Measurements from ENCODE around the gene GSTA1. TPM values are rescaled to one million over a fixed set of nuclear protein-coding genes. Genes with fewer than 3 reads are reported as not detected.

GSTA1 gene
- total RNA-seq, 1 experiment from 2014 or later, result 0.28 TPM

DNA sequence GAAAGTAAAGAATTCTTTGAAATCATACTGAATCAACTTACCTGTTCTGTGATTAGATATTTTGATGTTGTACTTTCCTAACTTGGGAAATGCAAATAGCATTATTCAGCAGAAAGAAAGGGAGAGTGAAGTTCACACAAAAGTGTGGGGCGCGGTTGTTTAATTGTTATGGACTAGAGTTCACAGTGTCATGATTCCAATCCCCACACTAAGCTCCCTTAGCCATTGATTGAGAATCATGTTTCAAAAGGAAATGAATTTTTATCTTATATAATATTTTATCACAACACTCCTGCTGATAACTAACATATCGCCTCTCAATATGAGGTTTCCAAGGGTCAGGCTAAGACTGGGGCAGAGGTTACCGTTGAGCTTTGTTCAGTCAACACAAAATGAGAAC, 40.0 kb upstream of the GSTA1 start:
- Histone ChIP-seq H3K4me3 (ENCODE audit: low read depth in 2 of 2, low read length in 2 of 2) (no peak overlapping the region), H3K27ac (ENCODE audit: low read length) (no peak overlapping the region), H3K36me3 (ENCODE audit: control insufficient read depth, insufficient read depth, low read length) (no peaks in the 10 kb centered on the region), H3K27me3 (ENCODE audit: control insufficient read depth, insufficient read depth, low read length) (no peaks in the 10 kb centered on the region; the same call in 1 of the 2 replicates), H3K4me1 (ENCODE audit: control insufficient read depth, insufficient read depth, low read length) (no peaks in the 10 kb centered on the region), H3K9me3 (ENCODE audit: control insufficient read depth, insufficient read depth, low read depth, low read length) (no peaks in the 10 kb centered on the region)
- TF ChIP-seq POLR2AphosphoS5 (IDR thresholded peaks at IDR 0.05; ENCODE audit: low read depth, low read length) (no peak), TCF7L2 (IDR thresholded peaks at IDR 0.05; ENCODE audit: low read depth, low read length) (no peak), SIN3A (IDR thresholded peaks at IDR 0.05; ENCODE audit: borderline replicate concordance, insufficient read depth, low read depth, low read length) (no peak)
- TF ChIP-seq, protein P1, sequence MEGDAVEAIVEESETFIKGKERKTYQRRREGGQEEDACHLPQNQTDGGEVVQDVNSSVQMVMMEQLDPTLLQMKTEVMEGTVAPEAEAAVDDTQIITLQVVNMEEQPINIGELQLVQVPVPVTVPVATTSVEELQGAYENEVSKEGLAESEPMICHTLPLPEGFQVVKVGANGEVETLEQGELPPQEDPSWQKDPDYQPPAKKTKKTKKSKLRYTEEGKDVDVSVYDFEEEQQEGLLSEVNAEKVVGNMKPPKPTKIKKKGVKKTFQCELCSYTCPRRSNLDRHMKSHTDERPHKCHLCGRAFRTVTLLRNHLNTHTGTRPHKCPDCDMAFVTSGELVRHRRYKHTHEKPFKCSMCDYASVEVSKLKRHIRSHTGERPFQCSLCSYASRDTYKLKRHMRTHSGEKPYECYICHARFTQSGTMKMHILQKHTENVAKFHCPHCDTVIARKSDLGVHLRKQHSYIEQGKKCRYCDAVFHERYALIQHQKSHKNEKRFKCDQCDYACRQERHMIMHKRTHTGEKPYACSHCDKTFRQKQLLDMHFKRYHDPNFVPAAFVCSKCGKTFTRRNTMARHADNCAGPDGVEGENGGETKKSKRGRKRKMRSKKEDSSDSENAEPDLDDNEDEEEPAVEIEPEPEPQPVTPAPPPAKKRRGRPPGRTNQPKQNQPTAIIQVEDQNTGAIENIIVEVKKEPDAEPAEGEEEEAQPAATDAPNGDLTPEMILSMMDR (IDR thresholded peaks at IDR 0.05), result no peak
- TF ChIP-seq, protein P2, sequence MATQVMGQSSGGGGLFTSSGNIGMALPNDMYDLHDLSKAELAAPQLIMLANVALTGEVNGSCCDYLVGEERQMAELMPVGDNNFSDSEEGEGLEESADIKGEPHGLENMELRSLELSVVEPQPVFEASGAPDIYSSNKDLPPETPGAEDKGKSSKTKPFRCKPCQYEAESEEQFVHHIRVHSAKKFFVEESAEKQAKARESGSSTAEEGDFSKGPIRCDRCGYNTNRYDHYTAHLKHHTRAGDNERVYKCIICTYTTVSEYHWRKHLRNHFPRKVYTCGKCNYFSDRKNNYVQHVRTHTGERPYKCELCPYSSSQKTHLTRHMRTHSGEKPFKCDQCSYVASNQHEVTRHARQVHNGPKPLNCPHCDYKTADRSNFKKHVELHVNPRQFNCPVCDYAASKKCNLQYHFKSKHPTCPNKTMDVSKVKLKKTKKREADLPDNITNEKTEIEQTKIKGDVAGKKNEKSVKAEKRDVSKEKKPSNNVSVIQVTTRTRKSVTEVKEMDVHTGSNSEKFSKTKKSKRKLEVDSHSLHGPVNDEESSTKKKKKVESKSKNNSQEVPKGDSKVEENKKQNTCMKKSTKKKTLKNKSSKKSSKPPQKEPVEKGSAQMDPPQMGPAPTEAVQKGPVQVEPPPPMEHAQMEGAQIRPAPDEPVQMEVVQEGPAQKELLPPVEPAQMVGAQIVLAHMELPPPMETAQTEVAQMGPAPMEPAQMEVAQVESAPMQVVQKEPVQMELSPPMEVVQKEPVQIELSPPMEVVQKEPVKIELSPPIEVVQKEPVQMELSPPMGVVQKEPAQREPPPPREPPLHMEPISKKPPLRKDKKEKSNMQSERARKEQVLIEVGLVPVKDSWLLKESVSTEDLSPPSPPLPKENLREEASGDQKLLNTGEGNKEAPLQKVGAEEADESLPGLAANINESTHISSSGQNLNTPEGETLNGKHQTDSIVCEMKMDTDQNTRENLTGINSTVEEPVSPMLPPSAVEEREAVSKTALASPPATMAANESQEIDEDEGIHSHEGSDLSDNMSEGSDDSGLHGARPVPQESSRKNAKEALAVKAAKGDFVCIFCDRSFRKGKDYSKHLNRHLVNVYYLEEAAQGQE (IDR thresholded peaks at IDR 0.05; ENCODE audit: insufficient read depth in 1 of 2, low read depth in 2 of 2, low read length in 1 of 2), result no peak
- CTCF ChIA-PET, result no interaction called here
- in situ Hi-C loops (cut with HindIII; ENCODE audit: low pct_unique_long_range_greater_than_20kb, low sequenced_read_pairs) (no loop called here), intact Hi-C loops (cut with micrococcal nuclease; ENCODE audit: unreplicated experiment) (no loop called here)
- POLR2A ChIA-PET, result no interaction called here
- DNase-seq (ENCODE audit: low read depth, low spot score) (no peak), ATAC-seq (no peak)
- BruUV-seq (replicated peaks), result no TSS peak

DNA sequence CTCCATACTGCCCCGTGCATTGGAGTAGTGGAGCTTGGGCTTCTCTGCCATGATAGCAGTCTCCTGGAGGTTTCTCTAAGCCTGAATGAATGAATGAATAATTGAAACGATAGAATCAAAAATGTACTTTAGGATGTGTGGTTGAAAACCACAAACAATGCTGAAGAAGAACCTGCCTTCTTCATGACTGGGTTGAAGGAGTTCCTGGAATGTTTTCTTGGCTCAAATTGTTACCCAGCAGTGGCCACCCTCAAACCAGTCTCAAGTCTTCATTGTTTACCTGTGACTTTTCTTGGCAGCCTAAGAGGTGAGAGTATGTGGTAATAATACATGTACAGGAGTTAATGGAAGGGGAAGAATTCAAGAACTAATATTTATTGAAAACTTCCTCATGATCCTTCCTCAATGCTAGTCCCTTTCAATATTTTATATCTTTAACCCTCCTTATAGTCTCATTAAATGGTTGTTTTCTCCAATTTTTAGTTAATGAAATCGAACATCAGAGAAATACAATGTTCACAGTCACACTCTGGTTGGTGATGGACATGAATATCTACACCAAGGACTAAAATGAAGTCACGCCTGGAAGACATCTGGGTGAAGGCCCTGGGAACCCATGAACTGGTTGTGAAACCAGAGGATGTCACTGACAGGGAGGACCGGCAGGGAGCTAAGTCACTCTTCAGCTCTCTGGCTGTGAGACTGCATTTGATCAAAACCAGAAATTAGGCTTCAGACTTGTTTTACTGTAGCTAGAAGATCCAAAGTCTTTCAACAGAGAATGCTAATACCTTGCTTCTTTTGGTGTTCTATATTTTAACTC, 37.4 kb upstream of the GSTA1 start, which contains the start of gene GSTA5:
Gene GSTA5, minus strand, starts transcription at position 51 of the 823 bp plus-strand sequence.
- Histone ChIP-seq H3K36me3 (ENCODE audit: control insufficient read depth, insufficient read depth, low read length) (no peaks in the 10 kb centered on the region), H3K9me3 (ENCODE audit: control insufficient read depth, insufficient read depth, low read depth, low read length) (no peaks in the 10 kb centered on the region), H3K4me3 (ENCODE audit: low read depth in 2 of 2, low read length in 2 of 2) (no peak within 1 kb of the TSS), H3K4me1 (ENCODE audit: control insufficient read depth, insufficient read depth, low read length) (no peaks in the 10 kb centered on the region), H3K27me3 (ENCODE audit: control insufficient read depth, insufficient read depth, low read length) (peaks cover 3% of the 10 kb centered on the region; the same call in 1 of the 2 replicates), H3K27ac (ENCODE audit: low read length) (no peak within 1 kb of the TSS)
- ChIA-PET POLR2A (no interaction called here), CTCF (no interaction called here)
- DNase-seq (ENCODE audit: low read depth, low spot score), result no peak
- ATAC-seq, result no peak
- TF ChIP-seq, protein P2 (IDR thresholded peaks at IDR 0.05; ENCODE audit: insufficient read depth in 1 of 2, low read depth in 2 of 2, low read length in 1 of 2), result no peak
- TF ChIP-seq TCF7L2 (IDR thresholded peaks at IDR 0.05; ENCODE audit: low read depth, low read length) (no peak), POLR2AphosphoS5 (IDR thresholded peaks at IDR 0.05; ENCODE audit: low read depth, low read length) (no peak), SIN3A (IDR thresholded peaks at IDR 0.05; ENCODE audit: borderline replicate concordance, insufficient read depth, low read depth, low read length) (no peak)
- TF ChIP-seq, protein P1 (IDR thresholded peaks at IDR 0.05), result no peak
- in situ Hi-C loops (cut with HindIII; ENCODE audit: low pct_unique_long_range_greater_than_20kb, low sequenced_read_pairs), result no loop called here
- BruUV-seq (replicated peaks), result no TSS peak
- intact Hi-C loops (cut with micrococcal nuclease; ENCODE audit: unreplicated experiment), result no loop called here
